NCI-H1436 treated with DMSO at 0.1 percent for 48 hours (cell line): ENCODE data around the gene DBI.
A peak's percentile ranks its signal among the peaks of the same experiment; 100 is the strongest.

Experiments
- DNase-seq: peaks from one replicate; lab custom pipeline; 2025; lab: John Stamatoyannopoulos, UW

Gene DBI

GRCh38 chr2:119366649-119367471, at the start of gene DBI, which contains the start of gene C2orf76:
Gene DBI (plus strand): TSS chr2:119366977. CDS start chr2:119367052, 75 bp downstream.
Gene C2orf76 (minus strand): TSS chr2:119366834. CDS start chr2:119339959, 26,875 bp downstream.
- peak; percentile 81 for DNase-seq

- DNase-seq: no peak
Measured at GRCh38 chr2:119317554-119317953, 49.2 kb upstream of the DBI start.

- DNase-seq: no peak
Measured at GRCh38 chr2:119319593-119319992, 47.2 kb upstream of the DBI start.

- DNase-seq: no peak
Measured at GRCh38 chr2:119323459-119323858, 43.3 kb upstream of the DBI start.

- DNase-seq: no peak
Measured at GRCh38 chr2:119324685-119325270, 42.0 kb upstream of the DBI start.

- no peak for DNase-seq
Measured at GRCh38 chr2:119326938-119327337, 39.8 kb upstream of the DBI start.

- DNase-seq: no peak
Measured at GRCh38 chr2:119327431-119327830, 39.3 kb upstream of the DBI start.

- no peak for DNase-seq
Measured at GRCh38 chr2:119332953-119333352, 33.8 kb upstream of the DBI start.

GRCh38 chr2:119333360-119333759, 33.4 kb upstream of the DBI start:
- DNase-seq: no peak

- no peak for DNase-seq
Measured at GRCh38 chr2:119333833-119334232, 32.9 kb upstream of the DBI start.

GRCh38 chr2:119337749-119338148, 29.0 kb upstream of the DBI start:
- no peak for DNase-seq

GRCh38 chr2:119338272-119338671, 28.5 kb upstream of the DBI start:
- DNase-seq: no peak

- no peak for DNase-seq
Measured at GRCh38 chr2:119338826-119339561, 27.8 kb upstream of the DBI start.

- no peak for DNase-seq
Measured at GRCh38 chr2:119339562-119339923, 27.2 kb upstream of the DBI start.

- no peak for DNase-seq
Measured at GRCh38 chr2:119341684-119342083, 25.1 kb upstream of the DBI start.

- DNase-seq: no peak
Measured at GRCh38 chr2:119349289-119349688, 17.5 kb upstream of the DBI start.

GRCh38 chr2:119350311-119350998, 16.3 kb upstream of the DBI start:
- DNase-seq: no peak

GRCh38 chr2:119352357-119352756, 14.4 kb upstream of the DBI start:
- no peak for DNase-seq

GRCh38 chr2:119354860-119355259, 11.9 kb upstream of the DBI start:
- no peak for DNase-seq

- DNase-seq: no peak
Measured at GRCh38 chr2:119359774-119360173, 7.0 kb upstream of the DBI start.

- no peak for DNase-seq
Measured at GRCh38 chr2:119360423-119360966, 6.3 kb upstream of the DBI start.

- no peak for DNase-seq
Measured at GRCh38 chr2:119364798-119365197, 2.0 kb upstream of the DBI start.
